ENCODE results near the gene PSME4.

GRCh38 chr2:53989210-53989862, 18.5 kb upstream of the PSME4 start:
- TF ChIP-seq GATA2 (IDR thresholded peaks at IDR 0.05; ENCODE audit: low read depth, low read length) (no peak), GATA3 (IDR thresholded peaks at IDR 0.05; ENCODE audit: low read depth, low read length) (no peak)
